GM10266 (cell line): Measurements from ENCODE around the gene SBNO1.
"Not testable (repeated sequence)": the region's sequence is repeated elsewhere in the genome, so short reads cannot be mapped to it uniquely, and the experiment has no call there.

Source experiments
- DNase-seq: peaks from one replicate; pipeline ENCODE4 v3.0.0; 2012; ENCODE audit errors: extremely low spot score
- CTCF ChIP-seq: IDR thresholded peaks from 2 replicates; pipeline ENCODE4 v1.5.1; 2012; ENCODE audit warnings: mild to moderate bottlenecking, low read depth; ENCODE audit not compliant: control insufficient read depth, insufficient read depth; ENCODE audit errors: missing control alignments

Gene SBNO1

GRCh38 chr12:123261196-123261595 lies 103.5 kb downstream of the SBNO1 start:
- DNase-seq: no peak
- no peak for TF ChIP-seq CTCF

GRCh38 chr12:123260081-123260480 lies 104.6 kb downstream of the SBNO1 start:
- no peak for TF ChIP-seq CTCF
- DNase-seq: no peak

- no peak for TF ChIP-seq CTCF
- no peak for DNase-seq
These were observed 106.1 kb downstream of the SBNO1 start for GRCh38 chr12:123258593-123258992.

- no peak for DNase-seq
- TF ChIP-seq CTCF: no peak
These were observed 109.7 kb downstream of the SBNO1 start for GRCh38 chr12:123254853-123255446.

GRCh38 chr12:123253641-123254459 lies 110.8 kb downstream of the SBNO1 start:
- no peak for TF ChIP-seq CTCF
- no peak for DNase-seq

GRCh38 chr12:123252365-123252764 lies 112.3 kb downstream of the SBNO1 start:
- DNase-seq: not testable (repeated sequence)

GRCh38 chr12:123251403-123252076 lies 113.1 kb downstream of the SBNO1 start:
- TF ChIP-seq CTCF: no peak
- DNase-seq: no peak
